ENCODE results near the gene OPN4.

GRCh38 chr10:86659161-86659691 lies 4.9 kb downstream of the OPN4 start:
- no peak for TF ChIP-seq POLR2AphosphoS5 (IDR thresholded peaks at IDR 0.05)
- no peak for TF ChIP-seq CTCF (IDR thresholded peaks at IDR 0.05 in 8 of 11, conservative IDR thresholded peaks at IDR 0.05 in 3 of 11)
- no peak for TF ChIP-seq POLR2A (IDR thresholded peaks at IDR 0.05)
